Measurements from ENCODE around the gene ASXL2. TPM values are rescaled to one million over a fixed set of nuclear protein-coding genes. Genes with fewer than 3 reads are reported as not detected.
A peak's percentile ranks its signal among the peaks of the same experiment; 100 is the strongest.

Gene ASXL2
- total RNA-seq, 1 donor from 2014 or later: 22.7 TPM

DNA sequence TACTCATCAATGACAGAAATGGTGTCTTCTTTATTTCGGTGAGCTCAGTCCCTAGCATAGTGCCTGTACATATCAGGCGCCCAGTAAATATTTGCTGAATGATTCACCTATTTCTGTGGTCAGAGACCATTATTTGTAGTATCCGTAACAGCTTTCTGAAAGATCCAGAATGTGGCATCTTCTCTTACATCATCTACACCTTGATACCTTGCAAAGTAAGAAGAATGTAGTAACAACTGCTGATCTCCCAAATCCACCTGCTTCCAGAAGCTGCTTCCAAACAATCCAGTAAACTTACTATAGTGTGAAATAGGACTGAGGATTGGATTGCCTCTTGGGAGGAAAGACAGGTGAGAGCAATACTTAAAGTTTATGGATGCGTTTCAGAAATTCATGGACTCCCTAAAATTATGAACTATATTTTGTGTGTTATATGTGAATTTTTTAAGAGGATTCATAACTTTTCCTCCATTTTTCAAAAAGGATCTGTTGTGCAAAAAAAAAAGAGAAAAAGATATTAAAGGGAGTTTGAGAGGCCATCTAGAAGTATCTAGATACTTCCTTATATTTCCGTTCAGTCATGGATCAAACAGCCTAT is 945 bp upstream of the ASXL2 start:
- Mint-ChIP-seq H3K27me3 (ENCODE audit: low read depth) (peaks cover 25% of the 10 kb centered on the region), H3K36me3 (ENCODE audit: low read depth) (no peaks in the 10 kb centered on the region), H3K4me1 (peaks cover 32% of the 10 kb centered on the region), H3K27ac (ENCODE audit: unreplicated experiment) (no peak overlapping the region), H3K9me3 (no peaks in the 10 kb centered on the region), H3K4me3 (peak overlapping the region; percentile 95)
- DNase-seq (ENCODE audit: low read depth, low spot score): no peak
- TF ChIP-seq, protein P1, sequence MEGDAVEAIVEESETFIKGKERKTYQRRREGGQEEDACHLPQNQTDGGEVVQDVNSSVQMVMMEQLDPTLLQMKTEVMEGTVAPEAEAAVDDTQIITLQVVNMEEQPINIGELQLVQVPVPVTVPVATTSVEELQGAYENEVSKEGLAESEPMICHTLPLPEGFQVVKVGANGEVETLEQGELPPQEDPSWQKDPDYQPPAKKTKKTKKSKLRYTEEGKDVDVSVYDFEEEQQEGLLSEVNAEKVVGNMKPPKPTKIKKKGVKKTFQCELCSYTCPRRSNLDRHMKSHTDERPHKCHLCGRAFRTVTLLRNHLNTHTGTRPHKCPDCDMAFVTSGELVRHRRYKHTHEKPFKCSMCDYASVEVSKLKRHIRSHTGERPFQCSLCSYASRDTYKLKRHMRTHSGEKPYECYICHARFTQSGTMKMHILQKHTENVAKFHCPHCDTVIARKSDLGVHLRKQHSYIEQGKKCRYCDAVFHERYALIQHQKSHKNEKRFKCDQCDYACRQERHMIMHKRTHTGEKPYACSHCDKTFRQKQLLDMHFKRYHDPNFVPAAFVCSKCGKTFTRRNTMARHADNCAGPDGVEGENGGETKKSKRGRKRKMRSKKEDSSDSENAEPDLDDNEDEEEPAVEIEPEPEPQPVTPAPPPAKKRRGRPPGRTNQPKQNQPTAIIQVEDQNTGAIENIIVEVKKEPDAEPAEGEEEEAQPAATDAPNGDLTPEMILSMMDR (conservative IDR thresholded peaks at IDR 0.05): no peak

DNA sequence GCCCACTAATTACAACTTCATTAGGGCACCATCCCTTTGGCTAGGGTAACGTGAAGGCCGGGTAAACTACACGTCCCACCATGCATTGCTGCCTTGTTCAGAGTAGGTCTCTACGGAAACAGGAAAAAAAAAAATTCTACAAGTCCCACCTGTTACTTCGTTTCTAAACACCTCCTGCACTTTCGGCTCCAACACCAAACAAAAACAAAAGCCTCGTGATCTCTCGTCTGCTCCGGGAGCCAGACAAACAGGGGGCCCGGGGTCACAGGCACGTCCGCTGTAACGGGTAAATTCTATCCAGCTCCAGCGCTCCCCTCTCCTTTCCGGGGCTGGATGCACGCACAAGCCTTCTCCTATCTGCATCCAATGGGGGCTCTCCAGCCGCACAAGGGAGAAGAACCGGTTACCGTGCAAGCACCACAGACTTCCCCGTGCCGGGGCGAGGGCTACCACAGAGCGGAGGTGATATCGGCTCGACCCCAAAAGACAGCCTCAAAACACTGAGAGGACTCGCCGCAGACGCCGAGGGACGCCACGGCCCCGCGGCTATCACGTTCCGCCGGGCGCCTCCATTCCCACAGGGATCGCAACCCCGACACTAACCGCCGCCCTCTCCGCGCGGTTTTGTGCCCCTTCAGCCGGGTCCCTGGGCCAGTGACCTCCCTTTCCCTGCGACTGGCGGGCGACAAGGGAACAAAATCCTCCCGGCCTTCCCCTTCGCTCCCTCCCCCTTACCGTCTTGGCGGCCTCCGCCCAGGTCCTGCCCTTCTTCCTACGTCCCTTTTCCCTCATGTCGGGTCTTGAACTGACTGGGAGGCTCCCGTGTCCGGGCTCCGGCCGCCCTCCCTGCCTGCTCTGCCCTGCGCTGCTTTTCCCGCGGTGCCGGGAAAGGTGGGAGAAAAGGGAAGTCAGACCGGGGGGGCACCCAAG is 591 bp downstream of the ASXL2 start:
- Mint-ChIP-seq H3K27me3 (ENCODE audit: low read depth) (peaks cover 25% of the 10 kb centered on the region), H3K4me1 (peaks cover 24% of the 10 kb centered on the region), H3K36me3 (ENCODE audit: low read depth) (no peaks in the 10 kb centered on the region), H3K27ac (ENCODE audit: unreplicated experiment) (peak overlapping the region; percentile 86), H3K9me3 (no peaks in the 10 kb centered on the region), H3K4me3 (peak overlapping the region; percentile 95)
- TF ChIP-seq, protein P1 (conservative IDR thresholded peaks at IDR 0.05): no peak
- peak; percentile 20 for DNase-seq (ENCODE audit: low read depth, low spot score)

DNA sequence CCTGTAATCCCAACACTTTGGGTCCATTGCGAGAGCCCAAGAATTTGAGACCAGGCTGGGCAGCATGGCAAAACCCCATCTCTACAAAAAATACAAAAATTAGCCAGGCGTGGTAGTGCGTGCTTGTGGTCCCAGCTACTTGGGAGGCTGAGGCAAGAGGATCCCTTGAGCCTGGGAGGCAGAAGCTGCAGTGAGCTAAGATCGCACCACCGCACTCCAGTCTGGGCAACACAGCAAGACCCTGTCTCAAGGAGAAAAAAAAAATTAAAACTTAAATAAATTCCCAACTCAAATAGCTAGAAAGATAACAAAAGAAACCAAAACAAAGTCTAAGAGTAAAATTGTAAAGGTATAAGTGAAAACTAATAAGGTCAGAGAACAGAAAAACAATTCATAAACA is 6.2 kb downstream of the ASXL2 start:
- no peak overlapping the region for H3K4me3 Mint-ChIP-seq

DNA sequence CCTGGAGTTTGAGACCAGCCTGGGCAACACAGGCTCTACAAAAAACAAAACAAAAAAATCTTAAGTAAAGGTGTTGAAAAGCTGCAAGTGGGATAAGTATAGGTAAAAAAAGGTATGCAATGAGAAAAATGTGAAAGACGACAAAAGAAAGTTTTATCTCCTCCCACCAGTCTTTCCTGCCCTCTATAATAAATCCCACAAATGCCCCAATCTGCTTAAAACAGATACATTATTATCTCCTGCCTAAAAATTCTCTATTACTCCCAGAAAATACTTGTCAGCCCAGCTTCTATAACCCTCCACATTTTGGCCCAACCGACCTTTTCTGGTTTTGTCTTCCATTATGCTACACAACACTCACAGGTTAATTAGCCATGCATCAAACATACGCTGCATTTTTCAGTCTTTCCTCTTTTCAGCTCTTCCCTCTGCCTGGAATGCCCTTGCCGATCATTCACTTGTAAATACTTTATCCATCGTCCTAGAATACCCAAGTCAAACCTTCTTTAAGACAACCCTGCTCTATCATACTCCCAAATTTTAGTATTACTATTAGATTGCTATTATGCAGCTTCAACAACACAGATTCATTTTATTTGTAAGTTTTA is 10.8 kb downstream of the ASXL2 start:
- Mint-ChIP-seq H3K4me1 (no peaks in the 10 kb centered on the region), H3K27ac (ENCODE audit: unreplicated experiment) (no peak overlapping the region)
- TF ChIP-seq, protein P1 (conservative IDR thresholded peaks at IDR 0.05): no peak

More for the DNA sequence above, 6.2 kb downstream of the ASXL2 start:
- Mint-ChIP-seq H3K27me3 (ENCODE audit: low read depth) (no peaks in the 10 kb centered on the region), H3K4me1 (peaks cover 14% of the 10 kb centered on the region), H3K9me3 (no peaks in the 10 kb centered on the region), H3K36me3 (ENCODE audit: low read depth) (no peaks in the 10 kb centered on the region), H3K27ac (ENCODE audit: unreplicated experiment) (no peak overlapping the region)
- DNase-seq (ENCODE audit: low read depth, low spot score): no peak
- TF ChIP-seq, protein P1 (conservative IDR thresholded peaks at IDR 0.05): no peak

DNA sequence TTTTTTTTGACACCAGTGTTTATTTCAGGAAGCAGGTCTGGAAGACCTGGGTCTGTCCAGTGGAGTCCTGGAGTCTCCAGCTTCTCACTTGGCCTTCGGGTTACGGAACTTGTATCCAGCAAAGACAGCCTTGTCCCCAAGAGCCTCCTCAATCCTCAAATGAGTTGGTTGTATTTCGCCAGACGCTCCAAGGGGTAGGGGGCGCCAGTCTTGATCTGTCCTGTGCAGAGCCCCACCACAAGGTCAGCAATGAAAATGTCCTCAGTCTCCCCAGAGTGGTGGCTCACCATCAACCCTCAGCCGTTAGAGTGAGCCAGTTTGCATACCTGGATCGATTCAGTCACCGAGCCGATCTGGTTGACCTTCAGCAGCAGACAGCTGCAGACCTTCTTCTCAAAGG is 21.9 kb downstream of the ASXL2 start:
- TF ChIP-seq, protein P1 (conservative IDR thresholded peaks at IDR 0.05): no peak
- Mint-ChIP-seq H3K36me3 (ENCODE audit: low read depth) (no peaks in the 10 kb centered on the region), H3K9me3 (no peaks in the 10 kb centered on the region), H3K27me3 (ENCODE audit: low read depth) (no peaks in the 10 kb centered on the region), H3K4me1 (peaks cover 9% of the 10 kb centered on the region), H3K27ac (ENCODE audit: unreplicated experiment) (no peak overlapping the region), H3K4me3 (no peak overlapping the region)
- no peak for DNase-seq (ENCODE audit: low read depth, low spot score)

More for the DNA sequence above, 10.8 kb downstream of the ASXL2 start:
- no peak overlapping the region for H3K4me3 Mint-ChIP-seq
- no peak for DNase-seq (ENCODE audit: low read depth, low spot score)
- H3K9me3 Mint-ChIP-seq: no peaks in the 10 kb centered on the region
- H3K27me3 Mint-ChIP-seq (ENCODE audit: low read depth): no peaks in the 10 kb centered on the region
- H3K36me3 Mint-ChIP-seq (ENCODE audit: low read depth): no peaks in the 10 kb centered on the region

All from neural crest cell (in vitro differentiated cells).